T follicular helper cell (primary cell): ENCODE results near the gene TANGO2.
A peak's percentile ranks its signal among the peaks of the same experiment; 100 is the strongest.

ENCODE experiments used
- DNase-seq: peaks from one replicate; pipeline ENCODE4 v3.0.0-alpha.2; 2020; ENCODE audit warnings: low read depth

TANGO2 gene

GRCh38 chr22:19983741-19984140 is 37.2 kb upstream of the TANGO2 start:
- no peak for DNase-seq

DNA sequence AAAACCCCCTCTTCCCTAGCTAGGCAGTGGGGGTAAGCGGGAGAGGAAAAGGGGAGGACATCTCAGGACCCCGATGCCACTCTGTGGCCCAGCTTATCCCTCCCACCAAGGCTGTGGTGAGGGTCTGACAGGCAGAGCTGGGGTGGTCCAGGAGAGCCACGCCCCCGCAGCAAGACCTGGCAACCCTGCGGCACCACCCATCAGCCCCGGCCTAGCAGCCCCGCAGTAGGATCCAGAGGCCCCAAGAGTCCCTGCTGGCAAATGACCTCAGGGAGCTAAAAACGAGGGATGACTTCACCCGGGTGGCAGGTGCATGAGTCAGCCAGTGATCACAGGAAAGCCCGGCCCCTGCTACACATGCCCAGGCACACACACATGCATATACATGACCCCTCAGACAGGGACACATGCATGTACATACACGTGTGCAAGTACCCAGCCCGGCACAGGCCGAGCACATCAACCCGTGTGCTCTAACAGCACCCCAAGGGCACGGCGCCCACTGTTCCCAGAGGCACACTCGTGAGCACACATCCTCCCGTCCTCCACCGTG is 36.6 kb upstream of the TANGO2 start:
- DNase-seq: no peak

DNA sequence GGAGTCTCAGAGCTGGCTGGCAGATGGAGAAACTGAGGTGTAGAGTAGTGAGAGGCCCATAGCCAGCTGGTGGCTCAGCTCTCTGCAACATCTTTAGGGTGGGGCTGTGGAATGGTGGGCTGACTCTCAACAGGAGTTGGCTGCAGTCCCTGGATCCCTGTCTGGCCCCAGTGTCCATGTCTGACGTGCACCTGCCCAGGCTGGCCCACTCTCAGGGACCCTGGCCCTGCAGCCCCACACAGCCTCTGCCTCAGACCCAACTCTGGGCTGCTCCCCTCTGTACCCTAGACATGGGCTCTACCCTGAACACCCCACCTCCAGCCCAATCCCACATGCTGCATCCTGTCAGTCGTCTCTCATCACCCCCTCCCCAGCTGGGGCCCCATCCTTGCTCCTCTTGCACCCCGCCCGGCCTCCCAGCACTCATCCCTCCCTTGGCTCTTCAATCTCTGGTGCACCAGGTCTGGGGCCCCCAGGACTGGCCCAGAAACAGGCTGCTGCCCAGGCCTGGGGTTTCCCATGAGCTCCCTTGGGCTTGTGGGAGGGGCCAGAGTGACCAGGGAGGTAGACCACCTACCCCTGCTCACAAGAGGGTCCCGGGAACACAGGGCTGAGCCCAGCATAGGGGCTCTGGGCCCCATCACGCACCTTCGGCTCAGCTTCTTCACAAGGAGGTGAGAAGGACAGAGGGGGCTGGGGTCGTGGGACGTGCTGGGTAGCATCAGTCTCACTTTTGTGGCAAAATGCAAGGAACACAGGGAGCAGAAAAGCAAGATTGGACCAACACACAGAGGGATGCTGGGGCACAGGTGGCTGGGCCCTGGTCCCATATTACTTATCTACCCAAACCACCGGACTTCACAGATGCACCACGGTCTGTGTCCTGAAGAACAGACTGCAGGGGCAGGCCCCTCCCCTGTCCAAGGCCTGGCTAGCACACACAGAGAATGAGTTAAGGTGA is 35.8 kb upstream of the TANGO2 start:
- no peak for DNase-seq

DNA sequence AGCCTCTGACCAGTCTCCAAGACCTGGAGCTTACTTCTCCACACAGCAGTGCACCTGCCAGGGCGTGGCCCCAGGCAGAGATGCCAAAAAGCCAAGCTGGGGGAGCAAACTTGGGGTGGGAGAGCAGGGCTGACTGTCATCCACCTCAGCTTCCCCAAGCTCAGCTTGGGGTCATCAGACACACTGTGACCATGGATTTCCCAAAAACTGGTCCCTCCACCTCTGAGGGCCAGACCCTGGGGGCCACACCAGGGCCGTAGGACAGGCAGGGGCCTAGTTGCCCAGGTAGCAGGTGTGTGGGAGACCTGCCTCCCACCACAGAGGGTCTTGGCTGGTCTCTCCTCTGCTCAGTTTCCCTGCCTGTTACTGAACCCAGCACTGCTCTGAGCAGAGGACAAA is 34.9 kb upstream of the TANGO2 start:
- no peak for DNase-seq

DNA sequence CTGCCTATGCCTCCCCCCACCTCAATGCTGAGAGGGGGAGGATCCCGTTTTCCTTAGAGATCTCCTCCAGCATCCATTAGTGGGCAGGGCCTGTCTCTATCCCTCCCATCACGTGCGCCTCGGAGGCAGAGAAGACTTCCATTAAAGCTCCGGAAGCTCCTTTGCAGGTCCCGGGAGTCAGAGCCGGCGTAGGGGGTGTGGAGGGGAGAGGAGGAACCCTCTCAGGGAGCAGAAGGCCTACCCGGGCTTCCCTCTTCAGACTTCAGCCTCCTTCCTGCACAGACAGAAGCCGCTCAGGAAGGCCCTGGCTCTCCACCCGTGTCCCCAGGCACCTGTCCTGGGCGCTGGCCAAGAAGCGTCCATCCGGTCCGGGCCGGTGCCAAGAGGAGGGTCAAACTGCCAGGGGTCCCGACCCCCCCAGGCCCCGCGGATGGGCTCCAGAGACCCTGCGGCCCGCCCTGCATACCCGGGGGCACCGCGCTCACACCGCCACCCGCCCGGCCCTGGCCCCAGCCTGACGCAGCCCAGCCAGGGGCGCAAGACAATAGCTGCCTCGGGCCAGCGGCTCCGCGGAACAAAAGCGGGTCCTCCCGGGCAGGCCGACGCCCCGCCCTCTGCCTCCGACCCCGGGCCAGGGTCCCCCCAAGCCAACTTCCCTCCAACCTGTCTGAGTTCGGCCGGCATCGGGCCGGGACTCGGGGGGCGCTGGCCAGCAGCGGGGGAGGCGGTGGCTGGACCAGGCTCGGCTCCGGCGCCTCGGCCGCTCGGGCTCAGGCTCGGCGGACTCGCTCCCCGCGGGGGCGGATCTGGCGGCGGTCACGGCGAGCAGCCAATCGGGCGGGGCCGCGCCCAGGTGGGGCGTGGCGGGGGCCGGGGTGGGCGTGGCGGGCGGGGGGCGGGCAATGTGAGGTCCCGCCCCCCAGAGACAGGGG is 34.2 kb upstream of the TANGO2 start:
- DNase-seq: peak; percentile 34

DNA sequence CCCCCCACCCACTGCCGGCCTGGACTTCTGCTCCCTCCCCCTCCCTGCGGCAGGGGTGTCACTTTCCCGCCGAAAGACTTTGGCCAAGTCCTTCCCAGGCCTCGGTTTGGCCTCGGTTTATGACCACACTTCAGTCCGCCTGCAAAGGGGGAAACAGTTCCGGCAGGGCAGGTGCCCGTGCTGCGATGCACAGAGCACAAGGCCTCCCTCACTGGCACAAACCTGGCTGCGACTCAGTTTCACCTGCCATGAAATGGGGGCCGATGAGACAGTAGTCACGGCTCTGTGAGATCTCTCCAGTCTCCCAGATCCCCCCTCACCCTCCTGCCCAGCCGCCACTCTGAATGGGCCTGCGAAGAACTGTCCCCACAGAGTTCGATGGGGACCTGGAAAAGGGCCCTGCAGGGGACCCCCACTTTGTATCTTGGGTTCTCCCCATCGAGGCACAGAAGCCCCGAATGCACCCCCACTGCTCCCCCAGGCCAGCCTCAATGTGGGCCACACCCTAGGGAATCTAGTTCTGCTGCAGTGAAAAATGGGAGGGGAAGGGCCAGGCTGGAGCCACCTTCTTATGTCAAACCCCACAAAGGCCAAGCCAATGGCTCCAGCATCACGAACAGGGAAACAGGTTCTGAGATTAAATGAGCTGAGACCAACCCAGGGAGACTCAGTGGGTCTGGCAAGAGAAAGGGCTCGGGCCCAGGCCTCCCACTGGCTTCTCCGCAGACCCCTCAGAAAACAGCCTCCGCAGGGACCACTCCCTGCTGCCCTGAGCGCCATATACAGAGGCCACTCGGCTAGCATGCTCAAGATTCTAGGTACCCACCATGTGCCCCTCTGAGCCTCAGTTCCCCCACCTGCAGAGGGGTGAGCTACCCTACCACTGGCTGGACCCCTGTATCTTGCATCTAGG is 33.3 kb upstream of the TANGO2 start:
- no peak for DNase-seq

- DNase-seq: no peak
These were observed 32.5 kb upstream of the TANGO2 start for GRCh38 chr22:19988331-19988808.

DNA sequence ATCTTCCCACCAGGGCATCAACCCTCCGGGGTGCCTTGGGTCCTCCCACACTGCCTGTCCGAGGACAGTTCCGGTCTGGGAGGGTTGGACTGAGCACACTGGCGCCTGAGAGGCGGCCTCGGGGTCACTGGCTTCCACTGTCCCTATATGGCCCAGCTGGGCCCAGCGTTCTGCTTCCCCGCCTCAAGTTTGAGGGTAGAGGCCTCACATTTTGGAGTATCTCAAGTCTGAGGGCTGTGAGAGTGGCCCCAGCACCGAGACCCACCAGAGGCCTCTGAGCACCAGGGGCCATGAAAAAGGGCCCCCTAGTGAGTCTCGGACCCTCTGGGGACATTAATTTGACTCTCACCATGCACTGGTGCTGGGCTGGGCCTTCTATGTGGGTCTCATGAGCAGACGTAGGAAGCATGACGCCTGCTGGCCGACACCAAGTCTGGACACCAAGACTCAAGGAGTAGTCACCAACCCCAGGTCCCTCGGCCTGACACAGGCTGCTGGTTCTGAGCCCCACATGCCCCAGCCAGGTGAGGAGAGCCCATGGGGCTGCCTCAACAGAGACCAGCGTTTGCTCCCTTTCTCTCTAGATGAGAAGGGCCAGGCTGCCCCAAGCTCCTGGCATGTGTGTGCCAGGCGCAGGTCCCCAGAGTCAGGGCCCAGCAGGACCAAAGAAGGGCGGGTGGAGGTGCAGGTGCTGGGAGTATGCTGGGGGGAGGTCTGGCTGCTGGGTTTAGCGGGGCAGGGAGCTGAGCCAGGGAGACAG is 31.8 kb upstream of the TANGO2 start:
- no peak for DNase-seq

DNA sequence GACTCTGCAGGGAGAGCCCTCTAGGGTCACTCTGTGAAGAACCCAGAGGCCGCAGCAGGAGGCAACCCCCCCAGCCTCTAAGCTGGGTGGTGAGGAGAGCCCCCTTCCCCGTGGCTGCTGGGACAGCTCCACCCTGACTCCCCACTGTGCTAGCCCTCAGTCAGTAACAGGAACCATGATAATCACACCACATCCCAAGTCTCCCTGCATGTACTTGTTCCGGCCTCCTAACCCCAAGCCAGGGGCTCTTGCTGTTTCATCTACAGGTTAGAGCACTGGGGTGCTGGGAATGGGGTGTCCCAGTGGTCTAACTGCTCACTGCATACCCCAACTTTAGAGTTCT is 31.2 kb upstream of the TANGO2 start:
- no peak for DNase-seq

DNA sequence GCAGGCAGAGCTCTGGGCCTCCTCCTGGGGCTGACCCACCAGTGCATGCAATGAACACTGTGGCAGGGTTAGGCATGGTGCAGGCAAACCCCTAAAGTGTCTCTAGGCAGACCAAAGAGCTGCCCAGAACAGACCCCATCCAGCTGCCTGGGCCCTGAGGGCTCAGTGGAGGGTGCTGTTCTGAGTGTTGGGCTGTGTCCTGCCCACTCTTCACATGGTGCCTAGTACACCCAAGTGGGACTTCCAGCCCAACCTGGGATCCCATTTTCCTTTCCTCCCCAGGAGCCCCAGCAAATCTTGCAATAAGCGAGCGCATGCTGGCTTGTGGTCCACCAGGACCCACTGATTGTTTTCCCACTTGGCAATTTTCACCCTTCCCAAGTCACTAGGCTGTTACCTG is 30.7 kb upstream of the TANGO2 start:
- no peak for DNase-seq

GRCh38 chr22:19990609-19991394 is 30.1 kb upstream of the TANGO2 start:
- no peak for DNase-seq

DNA sequence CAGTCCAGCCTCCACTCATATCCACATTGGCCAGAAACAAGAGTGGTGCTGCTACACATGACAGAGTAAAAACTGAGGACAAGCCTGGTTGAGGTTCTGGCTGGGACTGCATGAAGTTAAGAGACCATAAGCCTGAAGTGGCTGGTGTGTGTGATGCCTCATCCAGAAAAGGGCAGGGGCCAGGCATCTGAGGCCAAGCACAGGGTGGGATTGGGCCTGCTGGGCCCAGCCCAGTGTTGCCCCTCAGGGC is 29.6 kb upstream of the TANGO2 start:
- DNase-seq: no peak

- DNase-seq: no peak
These were observed 29.1 kb upstream of the TANGO2 start for GRCh38 chr22:19991645-19992451.

DNA sequence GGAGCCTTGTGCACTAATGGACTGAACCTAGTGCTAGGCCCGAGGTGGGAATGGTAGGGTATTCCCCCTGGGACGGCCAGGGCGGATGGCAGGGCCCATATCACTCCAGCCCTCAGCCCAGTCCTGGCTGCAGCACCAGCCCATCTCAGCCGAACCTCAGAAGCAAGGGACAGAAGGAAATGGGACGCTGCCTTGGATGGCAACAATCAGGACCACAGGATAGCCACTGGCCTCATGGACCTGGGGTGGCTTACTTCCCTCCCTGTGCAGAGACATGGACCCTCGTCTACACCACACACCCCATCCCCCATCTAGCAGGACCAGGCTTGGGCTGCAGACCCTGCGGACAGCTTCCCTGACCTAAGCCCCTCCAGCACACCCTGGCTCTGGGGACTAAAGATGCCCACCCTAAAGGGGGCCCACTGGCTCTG is 28.4 kb upstream of the TANGO2 start:
- DNase-seq: no peak

DNA sequence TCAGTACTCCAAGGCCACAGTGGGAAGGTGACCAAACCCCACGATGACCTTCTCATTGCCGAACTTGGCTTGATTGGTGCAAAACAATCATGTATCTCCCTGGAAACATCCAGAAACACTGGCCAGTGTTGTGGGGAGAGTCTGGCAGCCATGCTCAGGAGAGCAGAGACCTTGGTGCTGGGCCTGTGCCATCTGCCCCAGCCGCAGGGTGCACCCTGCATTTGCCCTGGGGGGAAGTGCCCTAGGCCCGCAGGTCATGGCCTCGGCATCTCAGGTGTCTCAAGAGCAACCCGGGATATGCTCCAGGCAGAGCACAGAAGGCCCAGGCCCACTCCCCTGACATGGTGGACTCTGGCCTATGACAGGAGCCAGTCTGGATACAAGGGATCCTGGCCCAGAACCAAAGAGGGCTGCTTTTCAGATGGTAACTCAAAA is 28.0 kb upstream of the TANGO2 start:
- no peak for DNase-seq

DNA sequence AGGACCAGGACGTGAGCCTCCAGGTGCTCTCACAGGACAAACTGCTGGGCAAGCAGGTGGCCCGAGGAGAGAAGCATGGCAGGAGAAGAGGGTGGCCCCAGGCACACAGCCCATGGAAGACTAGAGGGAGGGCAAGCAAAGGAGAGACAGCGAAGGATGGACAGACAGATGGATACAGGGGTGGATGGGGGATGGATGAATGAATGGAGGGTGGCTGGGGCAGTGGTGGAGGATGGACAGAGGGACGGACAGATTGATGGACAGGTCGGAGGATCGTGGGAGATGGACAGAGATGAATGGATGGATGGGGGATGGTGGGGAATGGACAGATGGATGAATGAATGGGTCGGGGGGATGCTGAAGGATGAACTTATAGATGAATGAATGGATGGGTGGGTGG is 27.0 kb upstream of the TANGO2 start:
- no peak for DNase-seq

GRCh38 chr22:19994851-19995610 is 25.9 kb upstream of the TANGO2 start:
- DNase-seq: no peak

DNA sequence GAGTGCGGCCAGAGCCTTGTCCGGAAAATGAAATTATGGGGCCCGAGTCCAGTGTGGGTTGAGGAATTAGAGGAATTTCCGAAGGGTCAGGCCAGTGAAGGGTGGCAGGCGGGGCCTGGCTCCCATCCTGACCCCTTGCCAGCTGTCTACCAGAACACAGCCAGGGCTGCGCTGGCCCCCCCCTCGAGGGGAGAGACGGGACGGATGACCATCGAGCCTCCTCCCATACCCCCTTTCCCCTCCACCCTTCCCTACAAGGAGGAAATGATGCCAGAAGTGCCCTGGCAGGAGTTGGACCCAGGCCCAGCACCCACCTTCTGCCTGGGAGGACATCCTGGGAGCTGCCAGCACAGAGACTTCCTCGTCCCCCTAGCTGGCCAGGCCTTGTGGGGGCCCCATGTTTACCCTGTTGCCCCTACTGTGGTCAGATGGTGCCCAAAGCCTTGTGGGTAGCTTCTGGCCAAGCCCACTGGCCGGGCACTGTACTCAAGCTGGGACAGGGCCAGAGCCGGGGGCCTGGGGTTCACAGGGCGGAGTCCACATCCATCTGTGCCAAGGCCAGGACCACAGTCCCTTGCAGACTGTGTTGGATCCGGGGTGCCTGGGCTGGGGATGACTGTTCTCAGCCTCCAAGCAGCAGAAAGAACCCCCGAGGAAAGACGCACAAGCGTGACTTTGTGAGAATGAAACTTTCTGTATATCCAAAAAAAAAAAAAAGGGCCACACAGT is 25.1 kb upstream of the TANGO2 start:
- DNase-seq: no peak
